HG02610 (cell line): ENCODE data around the gene NRG3.
A peak's percentile ranks its signal among the peaks of the same experiment; 100 is the strongest.

ENCODE experiments used
- ATAC-seq: cut with Tn5 transposase; IDR thresholded peaks from one replicate; pipeline ENCODE4 v1.9.1; 2021; ENCODE audit warnings: mild to moderate bottlenecking, moderate library complexity; ENCODE audit not compliant: unreplicated experiment

Gene NRG3

GRCh38 chr10:82762641-82763040 lies 887.6 kb downstream of the NRG3 start:
- ATAC-seq = no peak

GRCh38 chr10:82768040-82768439 lies 893.0 kb downstream of the NRG3 start:
- peak; percentile 74 for ATAC-seq

- no peak for ATAC-seq
Observed at GRCh38 chr10:82778908-82779307, 903.9 kb downstream of the NRG3 start.

- ATAC-seq = no peak
Observed at GRCh38 chr10:82796510-82796909, 921.5 kb downstream of the NRG3 start.

GRCh38 chr10:82801289-82801688 lies 926.3 kb downstream of the NRG3 start:
- ATAC-seq = no peak

- ATAC-seq = peak; percentile 64
Observed at GRCh38 chr10:82811621-82812020, 936.6 kb downstream of the NRG3 start.

- ATAC-seq = no peak
Observed at GRCh38 chr10:82813856-82814255, 938.9 kb downstream of the NRG3 start.

- ATAC-seq = no peak
Observed at GRCh38 chr10:82814635-82815034, 939.6 kb downstream of the NRG3 start.

GRCh38 chr10:82815680-82816079 lies 940.7 kb downstream of the NRG3 start:
- no peak for ATAC-seq

- no peak for ATAC-seq
Observed at GRCh38 chr10:82817676-82818422, 942.9 kb downstream of the NRG3 start.

GRCh38 chr10:82821043-82821442 lies 946.0 kb downstream of the NRG3 start:
- ATAC-seq = no peak

- no peak for ATAC-seq
Observed at GRCh38 chr10:82826132-82826531, 951.1 kb downstream of the NRG3 start.

- ATAC-seq = no peak
Observed at GRCh38 chr10:82827901-82828300, 952.9 kb downstream of the NRG3 start.

- no peak for ATAC-seq
Observed at GRCh38 chr10:82847242-82847641, 972.2 kb downstream of the NRG3 start.

GRCh38 chr10:82850191-82850590 lies 975.2 kb downstream of the NRG3 start:
- ATAC-seq = no peak

GRCh38 chr10:82856957-82857613 lies 982.1 kb downstream of the NRG3 start:
- no peak for ATAC-seq

GRCh38 chr10:82861889-82862288 lies 986.9 kb downstream of the NRG3 start:
- no peak for ATAC-seq

GRCh38 chr10:82865366-82865765 lies 990.4 kb downstream of the NRG3 start:
- no peak for ATAC-seq

GRCh38 chr10:82866424-82867020 lies 991.5 kb downstream of the NRG3 start:
- no peak for ATAC-seq

- no peak for ATAC-seq
Observed at GRCh38 chr10:82867056-82867455, 992.1 kb downstream of the NRG3 start.

- ATAC-seq = no peak
Observed at GRCh38 chr10:82874671-82875070, 999.7 kb downstream of the NRG3 start.

GRCh38 chr10:82880776-82881290 lies 1005.8 kb downstream of the NRG3 start:
- ATAC-seq = no peak
